GM08714 (cell line): ENCODE data around the gene BBS1.
"Not testable (repeated sequence)": the region's sequence is repeated elsewhere in the genome, so short reads cannot be mapped to it uniquely, and the experiment has no call there.

ENCODE experiments used
- H3K4me3 ChIP-seq: fragments of 200-500 bp; sonication (Bioruptor generic); 2 replicates; pipeline ENCODE4 v1.5.1; 2014; ENCODE audit warnings: mild to moderate bottlenecking, low read length, inconsistent platforms
- ZNF274 ChIP-seq: IDR thresholded peaks from 2 replicates; pipeline ENCODE4 v1.6.1; 2012; ENCODE audit warnings: mild to moderate bottlenecking, low read depth, low read length

Gene BBS1

GRCh38 chr11:66510271-66510989 lies at the start of gene BBS1:
Gene BBS1 (plus strand): TSS chr11:66510635. CDS start chr11:66510660, 25 bp downstream.
- no peak for TF ChIP-seq ZNF274
- H3K4me3 ChIP-seq: peak within 1 kb of the TSS; percentile 86

- no peak for TF ChIP-seq ZNF274
- H3K4me3 ChIP-seq: no peak overlapping the region
Observed at GRCh38 chr11:66462010-66462409, 48.4 kb upstream of the BBS1 start.

- no peak for TF ChIP-seq ZNF274
- H3K4me3 ChIP-seq: no peak overlapping the region
Observed at GRCh38 chr11:66462911-66463310, 47.5 kb upstream of the BBS1 start.

GRCh38 chr11:66464116-66464515 lies 46.3 kb upstream of the BBS1 start:
- H3K4me3 ChIP-seq: not testable (repeated sequence)

GRCh38 chr11:66464916-66465315 lies 45.5 kb upstream of the BBS1 start:
- H3K4me3 ChIP-seq: no peak overlapping the region
- TF ChIP-seq ZNF274: no peak

GRCh38 chr11:66465373-66466224 lies 44.8 kb upstream of the BBS1 start:
- no peak for TF ChIP-seq ZNF274
- H3K4me3 ChIP-seq: no peak overlapping the region; the same call in 1 of the 2 replicates

GRCh38 chr11:66466225-66467033 lies 44.0 kb upstream of the BBS1 start, which contains the start of gene PELI3:
Gene PELI3 (plus strand): TSS chr11:66466905. CDS start chr11:66468129, 1,224 bp downstream.
- no peak for TF ChIP-seq ZNF274
- peak within 1 kb of the TSS; percentile 64; the same call in 1 of the 2 replicates for H3K4me3 ChIP-seq

- H3K4me3 ChIP-seq: peak overlapping the region; percentile 64; the same call in 1 of the 2 replicates
- TF ChIP-seq ZNF274: no peak
Observed at GRCh38 chr11:66467034-66467659, 43.3 kb upstream of the BBS1 start.

- TF ChIP-seq ZNF274: no peak
- peak overlapping the region; percentile 64; the same call in 1 of the 2 replicates for H3K4me3 ChIP-seq
Observed at GRCh38 chr11:66467756-66468155, 42.7 kb upstream of the BBS1 start.

GRCh38 chr11:66468691-66469090 lies 41.7 kb upstream of the BBS1 start:
- no peak overlapping the region for H3K4me3 ChIP-seq
- TF ChIP-seq ZNF274: no peak

GRCh38 chr11:66469441-66469840 lies 41.0 kb upstream of the BBS1 start:
- H3K4me3 ChIP-seq: no peak overlapping the region

GRCh38 chr11:66470015-66470414 lies 40.4 kb upstream of the BBS1 start:
- no peak for TF ChIP-seq ZNF274
- no peak overlapping the region for H3K4me3 ChIP-seq

More at GRCh38 chr11:66469441-66469840, 41.0 kb upstream of the BBS1 start:
- no peak for TF ChIP-seq ZNF274

GRCh38 chr11:66471142-66471541 lies 39.3 kb upstream of the BBS1 start:
- TF ChIP-seq ZNF274: no peak

GRCh38 chr11:66472054-66472453 lies 38.4 kb upstream of the BBS1 start:
- no peak overlapping the region for H3K4me3 ChIP-seq
- TF ChIP-seq ZNF274: no peak

More at GRCh38 chr11:66471142-66471541, 39.3 kb upstream of the BBS1 start:
- no peak overlapping the region for H3K4me3 ChIP-seq
